ENCODE measurements around the gene SIK3.

GRCh38 chr11:117059611-117060148 lies 38.5 kb downstream of the SIK3 start:
- TF ChIP-seq, protein P1, sequence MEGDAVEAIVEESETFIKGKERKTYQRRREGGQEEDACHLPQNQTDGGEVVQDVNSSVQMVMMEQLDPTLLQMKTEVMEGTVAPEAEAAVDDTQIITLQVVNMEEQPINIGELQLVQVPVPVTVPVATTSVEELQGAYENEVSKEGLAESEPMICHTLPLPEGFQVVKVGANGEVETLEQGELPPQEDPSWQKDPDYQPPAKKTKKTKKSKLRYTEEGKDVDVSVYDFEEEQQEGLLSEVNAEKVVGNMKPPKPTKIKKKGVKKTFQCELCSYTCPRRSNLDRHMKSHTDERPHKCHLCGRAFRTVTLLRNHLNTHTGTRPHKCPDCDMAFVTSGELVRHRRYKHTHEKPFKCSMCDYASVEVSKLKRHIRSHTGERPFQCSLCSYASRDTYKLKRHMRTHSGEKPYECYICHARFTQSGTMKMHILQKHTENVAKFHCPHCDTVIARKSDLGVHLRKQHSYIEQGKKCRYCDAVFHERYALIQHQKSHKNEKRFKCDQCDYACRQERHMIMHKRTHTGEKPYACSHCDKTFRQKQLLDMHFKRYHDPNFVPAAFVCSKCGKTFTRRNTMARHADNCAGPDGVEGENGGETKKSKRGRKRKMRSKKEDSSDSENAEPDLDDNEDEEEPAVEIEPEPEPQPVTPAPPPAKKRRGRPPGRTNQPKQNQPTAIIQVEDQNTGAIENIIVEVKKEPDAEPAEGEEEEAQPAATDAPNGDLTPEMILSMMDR (IDR thresholded peaks at IDR 0.05), result no peak
- no peak for TF ChIP-seq ZFX (IDR thresholded peaks at IDR 0.05; ENCODE audit: borderline replicate concordance)
